ENCODE data around the gene GALNT12.

GALNT12 gene

GRCh38 chr9:98833090-98833956 lies 25.9 kb downstream of the GALNT12 start:
- DNase-seq (ENCODE audit: low read depth, low spot score) = no peak

GRCh38 chr9:98834386-98834785 lies 26.9 kb downstream of the GALNT12 start:
- no peak for DNase-seq (ENCODE audit: low read depth, low spot score)

GRCh38 chr9:98836206-98836605 lies 28.7 kb downstream of the GALNT12 start:
- no peak for DNase-seq (ENCODE audit: low read depth, low spot score)

DNA sequence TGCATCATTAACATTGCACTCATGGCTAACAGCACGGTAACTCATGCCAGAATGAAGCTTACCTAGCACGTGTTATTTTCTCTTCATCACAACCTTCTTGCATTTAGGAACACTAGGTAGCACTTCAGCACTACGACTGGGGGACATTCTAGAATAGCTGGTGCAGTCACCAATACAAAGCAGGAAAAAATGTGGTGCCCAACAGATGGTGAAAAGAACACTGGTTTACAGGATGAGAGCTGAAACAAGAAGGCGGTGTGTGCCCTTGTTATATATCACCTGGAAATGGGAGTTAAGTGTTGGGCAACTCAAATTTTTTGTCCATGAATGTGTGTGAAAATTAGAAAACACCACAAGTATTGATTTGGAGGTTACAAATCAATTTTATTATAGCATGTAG lies 30.0 kb downstream of the GALNT12 start:
- DNase-seq (ENCODE audit: low read depth, low spot score) = no peak

GRCh38 chr9:98838155-98838867 lies 30.8 kb downstream of the GALNT12 start:
- DNase-seq (ENCODE audit: low read depth, low spot score) = no peak

DNA sequence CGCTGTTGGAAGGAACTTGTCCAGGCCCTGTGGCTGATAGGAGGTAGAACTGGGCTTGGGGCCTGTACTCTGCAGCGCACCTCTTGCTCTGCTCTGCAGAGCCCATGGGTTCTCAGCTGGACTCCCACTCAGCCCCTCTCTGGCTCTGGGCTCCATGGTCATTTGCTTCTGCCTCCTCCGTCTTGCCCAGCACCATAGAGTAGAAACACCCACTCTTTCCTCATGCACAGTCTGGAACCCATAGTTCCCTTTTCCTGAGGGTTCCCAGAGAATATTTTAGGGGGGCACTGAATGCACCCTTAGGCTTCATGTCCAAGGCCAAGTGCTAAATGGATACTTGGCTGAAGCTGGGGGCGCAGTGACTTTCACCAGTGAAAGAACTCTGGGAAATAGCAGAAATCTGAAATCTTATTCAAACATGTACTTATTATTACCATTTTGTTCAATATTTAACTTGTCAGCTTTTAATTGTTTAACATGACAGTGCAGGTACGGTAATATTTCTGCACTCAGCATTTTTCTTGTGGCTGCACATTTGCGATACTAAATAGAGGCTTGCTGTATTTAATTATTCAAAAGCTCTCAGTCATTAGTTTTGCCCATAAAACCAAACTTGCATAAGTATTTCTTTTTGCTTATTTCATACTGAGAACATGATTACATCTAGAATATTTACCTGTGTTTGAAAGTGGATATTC lies 31.5 kb downstream of the GALNT12 start:
- DNase-seq (ENCODE audit: low read depth, low spot score) = no peak

DNA sequence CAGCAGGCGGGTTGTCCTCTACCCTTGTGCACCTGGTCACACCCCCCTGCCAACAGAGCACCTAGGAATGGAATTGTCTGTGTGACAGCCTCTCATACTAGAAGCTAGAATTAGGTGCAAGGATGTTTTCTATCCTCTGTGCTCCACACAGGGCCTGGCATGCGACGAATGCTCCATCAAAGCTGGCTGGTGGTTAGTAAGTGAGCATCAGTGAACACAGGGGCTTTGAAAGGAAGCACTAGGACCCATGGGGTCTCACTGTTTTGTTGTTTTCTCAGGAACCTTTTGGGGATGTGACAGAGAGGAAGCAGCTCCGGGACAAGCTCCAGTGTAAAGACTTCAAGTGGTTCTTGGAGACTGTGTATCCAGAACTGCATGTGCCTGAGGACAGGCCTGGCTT lies 32.3 kb downstream of the GALNT12 start:
- no peak for DNase-seq (ENCODE audit: low read depth, low spot score)

- no peak for DNase-seq (ENCODE audit: low read depth, low spot score)
These were observed 35.0 kb downstream of the GALNT12 start for GRCh38 chr9:98842510-98842909.

DNA sequence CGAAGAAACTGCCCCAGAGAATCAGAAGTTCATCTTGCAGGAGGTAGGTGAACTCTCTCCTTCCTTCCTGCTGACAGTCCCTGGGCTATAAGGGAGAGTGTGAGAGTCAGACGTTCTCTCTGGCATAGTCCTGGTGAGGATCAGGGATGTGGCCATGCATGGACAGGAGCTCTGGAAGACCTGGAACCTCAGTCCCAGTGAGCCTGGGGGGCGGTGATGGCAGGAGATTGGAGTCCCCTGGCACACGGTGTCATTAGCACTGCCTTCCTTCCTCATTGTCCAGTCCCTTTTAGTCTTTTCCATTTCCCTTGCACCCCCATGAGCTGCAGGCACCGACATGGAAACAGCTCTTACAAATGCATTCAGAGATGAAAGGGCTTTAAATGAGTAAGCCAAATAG lies 38.6 kb downstream of the GALNT12 start:
- no peak for DNase-seq (ENCODE audit: low read depth, low spot score)

DNA sequence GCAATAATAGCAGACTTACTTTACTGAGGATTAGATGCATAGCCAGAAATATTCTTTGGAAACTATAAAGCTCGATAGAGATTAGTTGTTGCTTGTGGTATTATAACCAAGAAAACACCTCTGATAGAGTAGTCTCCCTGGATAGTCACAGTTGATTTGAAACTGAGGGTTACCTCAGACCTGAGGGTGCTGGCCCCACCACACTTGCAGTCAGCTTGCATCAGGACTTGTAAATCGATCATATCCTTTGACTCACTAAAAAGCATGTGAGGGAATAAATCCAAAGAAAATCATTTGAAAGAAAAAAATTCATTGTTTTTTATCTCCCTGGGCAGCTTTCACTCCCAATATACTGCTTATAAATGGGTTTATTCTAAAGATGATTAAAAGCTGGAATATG lies 39.4 kb downstream of the GALNT12 start:
- no peak for DNase-seq (ENCODE audit: low read depth, low spot score)

GRCh38 chr9:98848450-98849149 lies 41.1 kb downstream of the GALNT12 start:
- DNase-seq (ENCODE audit: low read depth, low spot score) = peak; percentile 95

GRCh38 chr9:98849563-98849962 lies 42.1 kb downstream of the GALNT12 start:
- no peak for DNase-seq (ENCODE audit: low read depth, low spot score)

- no peak for DNase-seq (ENCODE audit: low read depth, low spot score)
These were observed 43.6 kb downstream of the GALNT12 start for GRCh38 chr9:98850851-98851729.

DNA sequence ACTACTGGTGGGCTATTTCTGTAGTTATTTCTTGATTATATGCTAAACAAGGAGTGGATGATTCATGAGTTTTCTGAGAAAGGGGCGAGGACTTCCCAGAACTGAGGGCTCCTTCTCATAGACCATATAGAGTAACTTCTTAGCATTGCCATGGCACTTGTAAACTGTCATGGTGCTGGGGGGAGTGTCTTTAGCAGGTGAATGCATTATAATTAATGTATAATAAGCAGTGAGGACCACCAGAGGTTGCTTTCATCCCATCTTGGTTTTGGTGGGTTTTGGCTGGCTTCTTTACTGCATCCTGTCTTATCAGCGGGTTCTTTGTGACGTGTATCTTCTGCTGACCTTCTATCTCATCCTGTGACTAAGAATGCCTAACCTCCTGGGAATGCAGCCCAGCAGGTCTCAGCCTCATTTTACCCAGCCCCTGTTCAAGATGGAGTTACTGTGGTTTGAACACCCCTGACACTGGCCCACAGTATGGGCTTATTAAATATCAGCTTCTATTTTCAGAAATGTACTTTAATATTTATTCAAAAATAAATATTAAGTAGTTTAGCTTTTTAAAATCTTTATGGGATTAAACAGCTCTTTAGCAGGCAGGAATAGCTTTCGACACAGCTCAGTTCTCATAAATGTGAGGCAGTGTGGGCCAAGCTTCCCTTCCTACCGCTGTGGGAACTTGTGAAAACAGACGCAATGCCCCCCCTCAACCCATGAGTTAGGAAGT lies 44.4 kb downstream of the GALNT12 start:
- no peak for DNase-seq (ENCODE audit: low read depth, low spot score)

DNA sequence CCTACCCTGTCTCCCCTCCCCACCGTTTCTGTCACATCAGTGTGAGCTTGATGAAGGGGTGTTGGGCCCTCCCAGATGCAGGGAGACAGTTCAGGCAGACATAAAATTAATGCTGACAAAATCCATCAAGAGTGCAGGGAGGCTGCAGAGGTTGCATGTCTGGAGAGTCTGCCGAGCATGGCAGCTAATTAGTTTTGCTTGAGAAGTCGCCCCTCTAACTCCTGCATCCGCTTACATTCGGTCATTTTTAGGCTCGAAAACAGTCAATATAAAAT lies 44.9 kb downstream of the GALNT12 start:
- DNase-seq (ENCODE audit: low read depth, low spot score) = no peak

- no peak for DNase-seq (ENCODE audit: low read depth, low spot score)
These were observed 45.5 kb downstream of the GALNT12 start for GRCh38 chr9:98852961-98853360.

DNA sequence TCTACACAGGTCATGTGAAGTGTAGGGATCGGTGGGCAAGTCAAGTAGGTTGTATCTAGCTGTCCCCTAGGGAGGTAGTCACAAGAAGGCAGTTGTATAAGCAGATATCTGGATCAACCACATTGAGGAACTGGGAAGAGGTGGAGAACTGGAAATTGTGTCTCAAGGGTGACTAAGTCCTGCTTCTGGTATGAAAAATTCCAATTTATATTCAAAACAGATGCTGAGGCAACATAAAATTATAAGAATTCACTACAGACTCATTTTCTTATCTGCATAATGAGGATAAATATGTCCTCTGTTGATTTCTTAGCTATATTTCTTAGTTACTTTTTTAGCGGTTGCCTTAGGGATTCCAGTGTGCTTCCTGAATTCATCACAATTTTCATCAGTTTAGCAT lies 46.8 kb downstream of the GALNT12 start:
- DNase-seq (ENCODE audit: low read depth, low spot score) = no peak

DNA sequence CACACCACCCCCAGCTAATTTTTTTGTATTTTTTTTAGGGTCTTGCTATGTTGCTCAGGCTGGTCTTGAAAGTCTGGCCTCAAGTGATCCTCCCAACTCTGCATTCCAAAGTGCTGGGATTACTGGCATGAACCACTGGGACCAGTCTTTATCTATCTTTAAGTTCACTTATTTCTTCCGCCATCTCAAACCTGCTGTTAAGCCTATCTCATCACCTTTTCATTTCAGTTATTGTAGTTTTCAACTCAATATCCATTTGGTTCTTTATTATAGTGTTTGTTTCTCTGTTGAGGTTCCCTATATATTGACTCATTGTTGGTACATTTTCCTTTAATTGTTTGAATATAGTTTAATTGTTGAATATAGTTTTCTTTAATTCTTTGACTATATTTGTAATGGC lies 48.1 kb downstream of the GALNT12 start:
- no peak for DNase-seq (ENCODE audit: low read depth, low spot score)

- DNase-seq (ENCODE audit: low read depth, low spot score) = peak; percentile 81
These were observed 49.5 kb downstream of the GALNT12 start for GRCh38 chr9:98856982-98857381.

DNA sequence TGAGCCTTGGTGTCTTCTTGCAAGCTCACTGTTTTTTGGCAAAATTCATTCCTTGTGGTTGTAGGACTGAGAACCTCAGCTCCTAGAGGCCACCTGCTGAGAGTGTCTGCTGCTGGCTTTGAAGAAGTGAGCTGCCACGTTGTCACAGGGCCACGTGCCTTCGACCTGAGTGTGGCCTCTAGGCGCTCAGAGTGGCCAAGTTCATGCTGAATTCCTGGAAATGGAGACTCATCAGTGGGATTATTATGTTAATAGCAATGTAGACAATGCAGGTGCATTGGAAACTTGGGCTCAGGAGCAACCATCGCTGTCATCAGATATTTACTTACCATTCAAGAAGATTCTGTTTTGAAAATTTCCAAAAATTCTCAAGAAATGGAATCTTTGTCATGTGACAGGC lies 52.5 kb downstream of the GALNT12 start:
- DNase-seq (ENCODE audit: low read depth, low spot score) = no peak
